Gastroesophageal sphincter (tissue), 3 donors: ENCODE data around the gene SYCP3.

Experiments used
- EP300 ChIP-seq: sonication (generic); formaldehyde crosslinking; IDR thresholded peaks from one replicate; pipeline ENCODE4 v1.6.1; 2017; ENCODE audit warnings: antibody characterized with exemption, mild to moderate bottlenecking
- POLR2A ChIP-seq, 2 donors: fragments of 450-650 bp; IDR thresholded peaks; one replicate each; pipeline ENCODE4 v1.6.1; 2017; ENCODE audit warnings: antibody characterized with exemption in 2 of 2, mild to moderate bottlenecking in 2 of 2, moderate library complexity in 1 of 2
- POLR2AphosphoS5 ChIP-seq: sonication (generic); formaldehyde crosslinking; IDR thresholded peaks from one replicate; pipeline ENCODE4 v1.6.1; 2017; ENCODE audit warnings: antibody characterized with exemption
- TF ChIP-seq, protein P1 (sequence below), 4 experiments: fragments of 200-600 bp in 2 of 4; fragments of 450-650 bp in 2 of 4; sonication (generic) in 1 of 4; IDR thresholded peaks; one replicate each; pipeline ENCODE4 v1.5.1; 2017 to 2019; ENCODE audit warnings: antibody characterized with exemption in 4 of 4, mild to moderate bottlenecking in 2 of 4, moderate library complexity in 2 of 4

DNA sequence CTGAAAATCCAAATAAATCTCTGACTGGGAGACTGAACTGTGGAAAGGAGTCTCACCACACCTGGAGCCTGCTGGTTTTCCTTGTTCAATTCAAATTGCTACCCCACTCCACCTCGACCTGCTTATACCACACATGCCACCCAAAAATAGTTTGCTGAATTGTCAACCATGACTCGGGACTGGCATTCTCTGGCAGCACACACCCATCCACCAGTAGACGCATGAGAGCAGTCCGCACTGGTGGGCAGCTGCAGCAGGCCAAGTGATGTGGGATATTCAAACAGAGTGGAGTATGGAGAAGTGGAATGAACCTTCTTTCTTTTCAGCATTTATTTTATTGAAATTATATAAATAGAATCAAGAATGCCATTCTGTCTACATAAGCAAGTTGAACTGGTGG lies 38.7 kb upstream of the SYCP3 start:
- TF ChIP-seq, protein P1, sequence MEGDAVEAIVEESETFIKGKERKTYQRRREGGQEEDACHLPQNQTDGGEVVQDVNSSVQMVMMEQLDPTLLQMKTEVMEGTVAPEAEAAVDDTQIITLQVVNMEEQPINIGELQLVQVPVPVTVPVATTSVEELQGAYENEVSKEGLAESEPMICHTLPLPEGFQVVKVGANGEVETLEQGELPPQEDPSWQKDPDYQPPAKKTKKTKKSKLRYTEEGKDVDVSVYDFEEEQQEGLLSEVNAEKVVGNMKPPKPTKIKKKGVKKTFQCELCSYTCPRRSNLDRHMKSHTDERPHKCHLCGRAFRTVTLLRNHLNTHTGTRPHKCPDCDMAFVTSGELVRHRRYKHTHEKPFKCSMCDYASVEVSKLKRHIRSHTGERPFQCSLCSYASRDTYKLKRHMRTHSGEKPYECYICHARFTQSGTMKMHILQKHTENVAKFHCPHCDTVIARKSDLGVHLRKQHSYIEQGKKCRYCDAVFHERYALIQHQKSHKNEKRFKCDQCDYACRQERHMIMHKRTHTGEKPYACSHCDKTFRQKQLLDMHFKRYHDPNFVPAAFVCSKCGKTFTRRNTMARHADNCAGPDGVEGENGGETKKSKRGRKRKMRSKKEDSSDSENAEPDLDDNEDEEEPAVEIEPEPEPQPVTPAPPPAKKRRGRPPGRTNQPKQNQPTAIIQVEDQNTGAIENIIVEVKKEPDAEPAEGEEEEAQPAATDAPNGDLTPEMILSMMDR (IDR thresholded peaks at IDR 0.05): no peak
- TF ChIP-seq POLR2A (IDR thresholded peaks at IDR 0.05) (no peak), POLR2AphosphoS5 (no peak), EP300 (no peak)
